Activated T-cell treated with anti-CD3 and anti-CD28 coated beads, Interleukin-2, amount 50 U/mL, for 24 hours (primary cell): ENCODE data around the gene MLF2.

Source experiments
- DNase-seq: peaks from one replicate; pipeline ENCODE4 v3.0.0-alpha.2; 2020
- H3K27ac Mint-ChIP-seq: 2 replicates; pipeline ENCODE4 v1.8.0; 2020; ENCODE audit warnings: mild to moderate bottlenecking, mixed read lengths
- H3K27me3 Mint-ChIP-seq: 2 replicates; pipeline ENCODE4 v1.8.0; 2020; ENCODE audit warnings: mixed read lengths
- H3K36me3 Mint-ChIP-seq: 2 replicates; pipeline ENCODE4 v1.8.0; 2020; ENCODE audit warnings: low read depth, mixed read lengths
- H3K4me1 Mint-ChIP-seq: 2 replicates; pipeline ENCODE4 v1.8.0; 2020; ENCODE audit warnings: low read depth, mixed read lengths
- H3K4me3 Mint-ChIP-seq: 2 replicates; pipeline ENCODE4 v1.8.0; 2020; ENCODE audit warnings: mild to moderate bottlenecking, moderate library complexity, mixed read lengths
- H3K9me3 Mint-ChIP-seq: 2 replicates; pipeline ENCODE4 v1.8.0; 2020; ENCODE audit warnings: mixed read lengths

Gene MLF2

DNA sequence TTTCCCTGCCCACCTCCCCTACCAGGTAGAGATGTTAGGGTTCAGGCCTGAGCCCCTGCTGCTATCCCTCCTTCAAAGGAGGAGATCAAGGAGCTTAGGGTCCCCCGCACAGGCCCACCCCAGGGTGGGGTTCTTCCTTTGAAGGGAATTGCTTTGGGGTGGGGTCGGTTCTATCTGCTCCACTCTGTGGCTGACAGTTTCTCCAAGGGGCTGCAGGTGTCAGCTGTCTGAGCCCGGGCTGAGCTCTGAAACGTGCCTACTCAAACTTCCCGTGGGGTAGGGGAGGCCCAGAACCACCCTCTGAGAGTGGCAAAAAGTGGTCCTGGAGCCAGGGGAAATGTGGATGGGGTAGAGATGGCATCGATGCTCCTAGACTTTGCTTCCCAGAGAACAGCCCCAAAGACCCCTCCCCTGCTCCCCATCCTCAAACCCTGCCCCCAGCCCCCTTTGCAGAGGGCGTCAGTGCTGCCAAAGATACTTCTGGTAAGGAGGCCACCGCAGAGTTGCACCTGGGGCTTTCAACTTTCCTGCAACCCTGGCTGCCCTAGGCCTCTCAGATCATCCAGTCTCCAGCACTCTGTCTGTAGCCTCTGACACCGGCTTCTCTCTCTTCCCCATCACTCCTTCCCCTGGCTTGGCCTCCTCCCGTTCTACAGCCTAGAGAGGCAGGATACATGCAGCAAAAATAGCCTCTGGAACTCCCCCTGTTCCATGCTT, 30.1 kb upstream of the MLF2 start:
- H3K27me3 Mint-ChIP-seq, result no peaks in the 10 kb centered on the region
- peak overlapping the region; percentile 77 for H3K27ac Mint-ChIP-seq
- H3K4me3 Mint-ChIP-seq, result peak overlapping the region; percentile 39
- no peaks in the 10 kb centered on the region for H3K9me3 Mint-ChIP-seq
- peaks cover 9% of the 10 kb centered on the region for H3K36me3 Mint-ChIP-seq
- DNase-seq, result no peak
- peaks cover 82% of the 10 kb centered on the region for H3K4me1 Mint-ChIP-seq

DNA sequence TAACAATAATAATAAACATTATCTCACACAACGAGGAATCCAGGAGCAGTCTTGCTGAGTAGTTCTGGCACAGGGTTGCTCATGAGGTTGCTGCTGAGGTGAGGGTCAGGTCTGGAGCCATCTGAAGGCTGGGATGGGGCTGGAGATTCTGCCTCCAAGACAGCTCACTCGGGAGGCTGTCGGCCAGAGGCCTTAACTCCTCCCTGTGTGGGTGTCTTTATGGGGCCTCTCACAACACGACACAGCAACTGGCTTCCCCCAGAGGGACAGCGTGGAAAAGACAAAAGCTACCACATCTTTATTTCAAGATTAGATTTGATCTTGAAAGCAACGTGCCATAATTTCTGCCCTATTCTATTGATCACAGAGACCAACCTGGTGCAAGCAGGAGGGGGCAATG, 29.2 kb upstream of the MLF2 start:
- H3K27me3 Mint-ChIP-seq, result no peaks in the 10 kb centered on the region
- peaks cover 18% of the 10 kb centered on the region for H3K36me3 Mint-ChIP-seq
- no peaks in the 10 kb centered on the region for H3K9me3 Mint-ChIP-seq
- H3K4me3 Mint-ChIP-seq, result peak overlapping the region; percentile 33
- peaks cover 87% of the 10 kb centered on the region for H3K4me1 Mint-ChIP-seq
- no peak for DNase-seq
- peak overlapping the region; percentile 59 for H3K27ac Mint-ChIP-seq

DNA sequence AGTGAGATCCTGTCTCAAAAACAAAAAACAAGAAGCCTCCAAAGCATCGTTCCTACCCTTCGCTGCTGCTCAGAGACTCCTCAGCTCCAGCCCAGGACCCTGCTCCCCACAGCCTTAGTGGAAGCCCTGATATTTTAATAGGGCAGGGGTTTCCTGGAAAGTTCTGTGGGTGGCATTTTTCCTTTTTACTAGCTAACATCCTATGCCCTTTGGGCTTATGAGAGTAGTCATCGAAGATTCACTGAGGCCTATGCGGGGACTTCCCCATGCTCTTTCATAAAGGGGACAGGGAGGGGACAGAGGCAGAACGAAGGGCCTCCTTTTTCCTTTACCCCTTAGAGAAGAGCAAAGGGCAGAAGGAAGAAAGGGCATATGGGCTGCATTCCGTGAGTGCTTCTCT, 27.6 kb upstream of the MLF2 start:
- H3K9me3 Mint-ChIP-seq, result no peaks in the 10 kb centered on the region
- peak overlapping the region; percentile 91 for H3K27ac Mint-ChIP-seq
- H3K4me3 Mint-ChIP-seq, result peak overlapping the region; percentile 57

DNA sequence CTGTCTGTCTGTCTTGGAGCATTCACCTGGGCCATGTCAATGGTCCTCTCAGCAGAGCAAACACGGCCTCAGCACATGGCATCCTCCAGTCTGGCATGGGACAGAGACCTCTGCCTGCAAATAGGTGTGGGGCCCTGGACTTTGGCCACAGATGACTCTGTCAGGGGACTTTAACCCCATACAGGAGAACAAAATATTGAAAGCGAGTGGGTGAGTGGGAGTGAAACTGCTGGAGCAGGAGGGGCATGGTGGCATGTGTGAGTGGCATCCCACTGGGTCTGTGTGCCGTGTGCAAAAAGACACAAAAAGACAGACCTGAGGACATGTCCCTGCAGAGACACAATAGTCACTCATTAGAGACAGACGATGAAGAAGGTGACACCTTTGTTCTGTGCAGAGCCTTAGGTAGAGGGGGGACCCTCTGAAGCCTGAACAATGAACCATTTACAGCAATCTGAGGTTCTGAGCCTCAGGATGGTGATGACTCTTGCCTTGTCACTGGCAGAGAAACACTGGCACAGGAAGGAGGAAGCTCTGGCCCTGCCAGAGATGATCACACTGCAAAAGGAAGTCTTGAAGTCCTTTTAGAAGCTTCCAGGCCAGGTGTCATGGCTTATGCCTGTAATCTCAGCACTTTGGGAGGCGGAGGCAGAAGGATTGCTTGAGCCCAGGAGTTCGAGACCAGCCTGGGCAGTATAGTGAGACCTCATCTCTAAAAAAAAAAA, 26.9 kb upstream of the MLF2 start:
- H3K4me3 Mint-ChIP-seq, result peak overlapping the region; percentile 57
- H3K4me1 Mint-ChIP-seq, result peaks cover 90% of the 10 kb centered on the region
- DNase-seq, result no peak
- H3K9me3 Mint-ChIP-seq, result no peaks in the 10 kb centered on the region
- peak overlapping the region; percentile 91 for H3K27ac Mint-ChIP-seq
- no peaks in the 10 kb centered on the region for H3K27me3 Mint-ChIP-seq
- peaks cover 39% of the 10 kb centered on the region for H3K36me3 Mint-ChIP-seq

More for the DNA sequence above, 27.6 kb upstream of the MLF2 start:
- H3K4me1 Mint-ChIP-seq, result peaks cover 88% of the 10 kb centered on the region
- H3K36me3 Mint-ChIP-seq, result peaks cover 32% of the 10 kb centered on the region
- no peak for DNase-seq
- H3K27me3 Mint-ChIP-seq, result no peaks in the 10 kb centered on the region

DNA sequence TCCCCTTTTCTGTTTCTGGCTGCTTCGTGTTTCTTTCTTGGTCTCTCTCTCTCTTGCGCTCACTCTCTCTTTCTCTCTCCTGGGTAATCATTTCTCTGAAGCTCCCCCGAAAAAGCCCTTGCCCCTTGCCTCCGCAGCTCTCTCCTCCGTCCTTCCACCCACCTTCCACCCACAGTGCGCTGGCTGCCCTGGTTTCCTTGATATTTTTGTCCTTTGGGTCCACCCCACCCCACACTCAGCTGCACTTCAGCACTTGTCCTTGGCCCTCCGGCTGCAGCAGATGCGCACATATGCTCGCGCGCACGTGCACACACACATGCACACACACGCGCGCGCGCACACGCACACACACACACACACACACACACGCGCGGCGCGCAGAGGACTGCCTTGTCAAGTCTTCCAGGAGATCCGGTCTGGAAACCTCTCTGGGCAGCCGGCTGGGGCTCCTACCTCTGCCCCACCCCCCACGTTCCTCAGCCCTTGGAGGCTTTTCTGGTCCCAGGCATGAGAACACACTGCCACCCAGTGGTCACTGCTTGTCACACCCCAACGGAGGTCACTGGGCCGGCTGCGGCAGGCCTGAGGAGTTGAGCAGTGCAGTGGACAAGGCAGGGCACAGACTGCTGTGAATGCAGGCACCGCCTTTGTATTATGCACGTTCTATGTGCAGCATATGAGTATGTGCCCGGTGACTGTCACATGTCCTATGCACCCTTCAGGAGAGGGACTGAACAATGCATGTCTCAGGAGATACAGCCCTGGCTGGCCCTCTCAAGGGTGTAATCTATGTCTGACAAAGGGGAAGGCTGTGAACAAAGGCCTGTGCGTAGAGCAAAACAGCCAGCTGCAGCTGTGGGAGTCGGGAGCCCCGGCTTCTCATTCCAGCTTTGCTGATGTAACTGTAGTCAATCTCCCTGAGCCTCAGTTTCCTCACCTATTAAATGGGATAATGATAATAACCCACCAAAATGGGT, 25.9 kb upstream of the MLF2 start:
- Mint-ChIP-seq H3K27ac (peak overlapping the region; percentile 91), H3K9me3 (no peaks in the 10 kb centered on the region), H3K4me1 (peaks cover 89% of the 10 kb centered on the region), H3K4me3 (peak overlapping the region; percentile 76), H3K27me3 (no peaks in the 10 kb centered on the region), H3K36me3 (peaks cover 49% of the 10 kb centered on the region)
- DNase-seq, result peak; percentile 90

DNA sequence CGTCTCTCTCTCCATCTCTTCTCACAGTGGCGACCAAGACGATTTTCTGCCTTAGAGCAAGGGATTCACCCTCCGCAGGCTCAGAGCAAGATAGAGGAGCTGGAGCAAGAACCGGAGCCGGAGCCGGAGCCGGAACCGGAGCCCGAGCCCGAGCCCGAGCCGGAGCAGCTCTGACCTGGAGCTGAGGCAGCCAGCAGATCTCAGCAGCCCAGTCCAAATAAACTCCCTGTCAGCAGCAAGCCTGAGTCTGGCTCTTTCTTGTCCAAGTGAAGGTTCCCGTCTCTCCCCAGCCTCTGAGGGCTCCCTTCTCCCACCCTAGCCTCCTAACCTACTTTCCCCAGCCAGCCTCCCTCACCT, 25.3 kb upstream of the MLF2 start:
- Mint-ChIP-seq H3K36me3 (peaks cover 53% of the 10 kb centered on the region), H3K27ac (peak overlapping the region; percentile 91), H3K4me1 (peaks cover 86% of the 10 kb centered on the region), H3K27me3 (no peaks in the 10 kb centered on the region), H3K4me3 (peak overlapping the region; percentile 76), H3K9me3 (no peaks in the 10 kb centered on the region)
- DNase-seq, result no peak

DNA sequence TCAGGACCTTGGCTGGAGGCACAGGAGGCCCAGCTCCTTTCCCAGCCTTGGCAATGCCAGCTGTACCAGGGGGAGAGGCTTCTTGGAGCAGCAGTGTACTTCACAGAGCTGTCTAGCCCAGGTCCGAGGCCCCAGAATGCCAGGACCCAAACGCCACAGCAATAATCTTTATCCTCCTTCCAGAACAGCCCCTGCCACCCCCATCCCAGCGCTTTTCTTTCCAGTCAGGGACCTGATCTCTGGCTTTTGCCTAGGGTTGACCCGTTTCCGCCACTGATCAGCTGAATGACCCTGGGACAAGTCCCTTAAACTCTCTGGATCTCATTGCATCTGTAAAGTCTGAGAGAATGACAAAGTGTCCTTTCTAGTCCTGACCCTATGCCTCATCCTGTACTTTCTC, 24.4 kb upstream of the MLF2 start:
- Mint-ChIP-seq H3K4me3 (peak overlapping the region; percentile 76), H3K27me3 (no peaks in the 10 kb centered on the region), H3K4me1 (peaks cover 84% of the 10 kb centered on the region), H3K36me3 (peaks cover 60% of the 10 kb centered on the region), H3K9me3 (no peaks in the 10 kb centered on the region), H3K27ac (peak overlapping the region; percentile 30)
- no peak for DNase-seq

DNA sequence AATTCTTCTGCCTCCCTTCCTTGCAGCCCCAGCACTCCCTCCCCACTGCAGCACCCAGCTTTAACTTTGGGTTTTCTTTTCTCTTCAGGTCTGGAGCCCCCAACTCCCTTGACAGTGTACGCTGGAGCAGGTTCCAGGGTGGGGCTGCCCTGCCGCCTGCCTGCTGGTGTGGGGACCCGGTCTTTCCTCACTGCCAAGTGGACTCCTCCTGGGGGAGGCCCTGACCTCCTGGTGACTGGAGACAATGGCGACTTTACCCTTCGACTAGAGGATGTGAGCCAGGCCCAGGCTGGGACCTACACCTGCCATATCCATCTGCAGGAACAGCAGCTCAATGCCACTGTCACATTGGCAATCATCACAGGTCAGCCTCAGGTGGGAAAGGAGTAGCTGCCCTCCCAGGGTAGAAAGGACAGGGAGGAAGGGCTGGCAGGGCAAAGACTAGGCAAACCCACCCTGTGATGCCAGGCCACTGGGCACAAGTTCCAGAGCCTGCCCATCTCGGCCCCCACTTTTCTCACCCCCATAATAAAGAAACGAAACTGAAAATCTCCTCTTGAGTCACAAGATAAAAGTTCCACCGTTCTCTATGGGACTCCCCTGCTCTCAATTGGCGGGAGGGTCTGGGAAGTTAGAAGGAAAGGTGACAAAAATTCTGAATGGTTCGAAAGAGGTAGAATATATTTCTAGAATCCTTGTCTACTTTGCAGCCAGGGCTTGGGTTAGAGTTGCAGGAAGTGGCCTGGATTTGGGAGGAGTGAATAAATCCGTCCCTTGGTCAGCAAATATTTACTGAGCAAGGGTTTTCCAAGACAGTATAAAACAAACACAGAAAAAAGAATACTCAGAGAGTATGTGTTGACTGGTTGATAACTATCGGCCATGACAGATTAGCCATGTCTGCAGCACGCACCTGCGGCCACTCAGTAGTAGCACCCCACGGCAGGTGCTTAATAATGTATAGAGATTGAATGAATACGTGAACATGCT, 22.5 kb upstream of the MLF2 start:
- Mint-ChIP-seq H3K27ac (peak overlapping the region; percentile 96), H3K27me3 (peaks cover 3% of the 10 kb centered on the region), H3K9me3 (no peaks in the 10 kb centered on the region), H3K4me1 (peaks cover 89% of the 10 kb centered on the region), H3K36me3 (peaks cover 69% of the 10 kb centered on the region), H3K4me3 (peak overlapping the region; percentile 94)
- no peak for DNase-seq

DNA sequence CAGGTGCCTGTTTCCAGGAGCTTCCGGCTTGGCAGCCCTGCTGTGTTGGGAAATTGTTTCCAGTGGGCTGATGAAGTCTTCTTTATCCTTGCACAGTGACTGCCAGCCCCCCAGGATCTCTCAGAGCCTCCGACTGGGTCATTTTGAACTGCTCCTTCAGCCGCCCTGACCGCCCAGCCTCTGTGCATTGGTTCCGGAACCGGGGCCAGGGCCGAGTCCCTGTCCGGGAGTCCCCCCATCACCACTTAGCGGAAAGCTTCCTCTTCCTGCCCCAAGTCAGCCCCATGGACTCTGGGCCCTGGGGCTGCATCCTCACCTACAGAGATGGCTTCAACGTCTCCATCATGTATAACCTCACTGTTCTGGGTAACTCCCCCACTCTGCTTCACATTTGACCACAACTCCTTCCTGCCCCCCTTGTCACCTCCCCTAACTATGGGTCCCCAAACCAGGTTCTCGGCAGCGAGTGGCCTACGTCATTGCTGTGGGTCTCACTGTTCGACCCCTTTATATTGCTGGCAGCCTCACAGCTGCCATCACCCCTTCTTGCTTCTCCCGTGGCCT, 21.6 kb upstream of the MLF2 start:
- H3K9me3 Mint-ChIP-seq, result no peaks in the 10 kb centered on the region
- peaks cover 6% of the 10 kb centered on the region for H3K27me3 Mint-ChIP-seq
- H3K4me1 Mint-ChIP-seq, result peaks cover 87% of the 10 kb centered on the region
- peak; percentile 60 for DNase-seq
- peaks cover 74% of the 10 kb centered on the region for H3K36me3 Mint-ChIP-seq
- peak overlapping the region; percentile 94 for H3K4me3 Mint-ChIP-seq
- peak overlapping the region; percentile 96 for H3K27ac Mint-ChIP-seq

DNA sequence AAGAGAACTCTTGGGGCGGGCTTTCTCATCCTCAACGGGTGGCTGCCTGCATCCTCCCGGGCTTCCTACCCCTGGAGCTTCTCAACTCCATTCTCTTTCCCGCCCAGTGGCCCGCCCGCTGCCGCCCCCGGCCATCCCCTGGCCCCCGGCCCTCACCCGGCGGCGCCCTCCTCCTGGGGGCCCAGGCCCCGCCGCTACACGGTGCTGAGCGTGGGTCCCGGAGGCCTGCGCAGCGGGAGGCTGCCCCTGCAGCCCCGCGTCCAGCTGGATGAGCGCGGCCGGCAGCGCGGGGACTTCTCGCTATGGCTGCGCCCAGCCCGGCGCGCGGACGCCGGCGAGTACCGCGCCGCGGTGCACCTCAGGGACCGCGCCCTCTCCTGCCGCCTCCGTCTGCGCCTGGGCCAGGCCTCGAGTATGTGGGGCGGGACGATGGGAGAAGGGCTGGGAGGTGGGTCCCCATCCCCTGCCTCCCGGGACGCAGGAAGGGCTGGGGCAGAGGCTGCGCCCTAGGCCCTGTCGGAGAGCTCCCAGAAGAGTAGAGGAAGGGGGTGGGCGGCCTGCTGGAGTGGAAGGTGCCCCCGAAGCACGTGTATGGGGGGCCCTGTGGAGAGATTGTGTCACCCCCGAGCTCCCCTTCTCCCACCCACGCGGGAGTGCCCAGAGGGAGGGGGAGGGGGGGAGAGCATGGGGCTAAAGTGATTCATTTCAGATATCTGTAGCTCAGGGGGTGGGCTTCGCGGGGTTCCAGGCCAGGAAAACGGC, 20.8 kb upstream of the MLF2 start:
- Mint-ChIP-seq H3K4me1 (peaks cover 83% of the 10 kb centered on the region), H3K27me3 (peaks cover 12% of the 10 kb centered on the region), H3K36me3 (peaks cover 72% of the 10 kb centered on the region), H3K9me3 (no peaks in the 10 kb centered on the region), H3K4me3 (peak overlapping the region; percentile 94), H3K27ac (peak overlapping the region; percentile 96)
- DNase-seq, result peak; percentile 81

DNA sequence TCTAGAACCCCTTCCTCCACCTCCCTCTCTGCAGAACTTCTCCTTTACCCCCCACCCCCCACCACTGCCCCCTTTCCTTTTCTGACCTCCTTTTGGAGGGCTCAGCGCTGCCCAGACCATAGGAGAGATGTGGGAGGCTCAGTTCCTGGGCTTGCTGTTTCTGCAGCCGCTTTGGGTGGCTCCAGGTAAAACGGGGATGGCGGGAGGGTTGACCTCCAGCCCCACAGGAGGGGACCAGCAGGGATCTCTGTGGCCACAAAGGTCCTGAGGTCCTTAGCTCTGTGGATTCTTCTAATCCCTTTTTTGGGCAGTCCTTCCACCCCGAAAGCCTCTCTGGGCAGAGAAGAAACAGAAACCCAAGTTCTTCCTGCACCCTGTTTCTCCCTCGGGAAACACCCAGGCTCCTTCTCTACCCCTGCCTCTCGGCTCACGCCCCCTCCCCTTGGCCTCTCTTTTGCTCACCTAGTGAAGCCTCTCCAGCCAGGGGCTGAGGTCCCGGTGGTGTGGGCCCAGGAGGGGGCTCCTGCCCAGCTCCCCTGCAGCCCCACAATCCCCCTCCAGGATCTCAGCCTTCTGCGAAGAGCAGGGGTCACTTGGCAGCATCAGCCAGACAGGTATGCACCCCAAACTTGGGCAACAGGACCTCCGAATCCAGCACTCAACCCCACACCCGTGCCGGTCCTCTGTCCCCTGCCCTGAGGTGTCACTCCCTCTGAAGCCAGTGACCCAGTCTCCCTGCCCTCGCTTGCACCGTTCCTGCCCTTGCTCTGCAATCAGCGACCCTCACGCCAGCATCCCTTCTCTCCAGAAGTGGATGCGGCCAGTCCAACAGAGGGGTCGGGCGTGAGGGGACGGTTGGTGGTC, 20.0 kb upstream of the MLF2 start:
- DNase-seq, result no peak
- Mint-ChIP-seq H3K27me3 (peaks cover 21% of the 10 kb centered on the region), H3K4me3 (peak overlapping the region; percentile 94), H3K36me3 (peaks cover 64% of the 10 kb centered on the region), H3K9me3 (no peaks in the 10 kb centered on the region), H3K4me1 (peaks cover 81% of the 10 kb centered on the region), H3K27ac (peak overlapping the region; percentile 93)

DNA sequence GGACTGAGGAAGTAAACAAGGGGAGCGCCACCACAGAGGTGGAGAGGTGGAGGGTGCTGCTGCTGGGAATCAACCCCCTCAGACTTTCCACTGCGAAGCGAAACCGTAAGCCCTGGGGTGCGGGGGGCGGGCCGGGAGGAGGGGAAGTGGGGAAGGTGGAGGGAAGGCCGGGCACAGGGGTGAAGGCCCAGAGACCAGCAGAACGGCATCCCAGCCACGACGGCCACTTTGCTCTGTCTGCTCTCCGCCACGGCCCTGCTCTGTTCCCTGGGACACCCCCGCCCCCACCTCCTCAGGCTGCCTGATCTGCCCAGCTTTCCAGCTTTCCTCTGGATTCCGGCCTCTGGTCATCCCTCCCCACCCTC, 19.4 kb upstream of the MLF2 start, which contains the start of gene LAG3:
Gene LAG3 (plus strand): TSS at position 190 of the 365 bp plus-strand sequence. CDS start 333 bp downstream, outside the sequence.
- Mint-ChIP-seq H3K4me1 (peaks cover 80% of the 10 kb centered on the region), H3K27me3 (peaks cover 25% of the 10 kb centered on the region), H3K27ac (peak within 1 kb of the TSS; percentile 93), H3K4me3 (peak within 1 kb of the TSS; percentile 94), H3K9me3 (no peaks in the 10 kb centered on the region), H3K36me3 (peaks cover 62% of the 10 kb centered on the region)
- DNase-seq, result peak; percentile 80
